ENCODE data around the gene CD44.

CD44 gene

DNA sequence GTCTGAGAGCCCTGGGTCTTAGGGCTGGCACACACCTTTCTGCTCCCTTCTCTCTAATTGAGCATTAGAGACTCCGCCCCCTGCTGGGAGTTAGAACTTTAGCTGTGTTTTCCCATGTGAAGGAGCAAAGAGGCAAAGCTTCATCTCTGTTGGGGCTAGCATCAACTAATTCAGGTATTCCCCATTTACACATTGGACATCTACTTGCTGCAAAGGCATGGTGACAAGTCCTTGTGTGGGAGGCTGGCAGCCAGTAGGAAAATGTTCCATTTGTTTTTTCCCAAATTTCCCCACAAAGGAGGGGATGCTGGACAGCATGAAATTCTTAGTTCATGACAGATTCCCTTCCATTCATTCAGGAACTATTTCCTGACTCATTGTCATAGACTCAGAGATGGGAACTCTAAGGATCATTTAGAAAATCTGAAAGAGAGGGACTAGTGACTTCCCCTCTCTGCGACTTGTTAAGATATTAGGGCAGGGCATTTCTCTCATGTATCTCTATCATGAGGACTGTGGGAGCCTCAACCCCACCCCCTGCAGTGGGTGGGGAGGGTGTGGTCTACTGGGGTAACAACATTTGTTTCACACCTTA lies 3.6 kb downstream of the CD44 start:
- peak overlapping the region; percentile 62 for H3K9ac ChIP-seq (ENCODE audit: low read depth, low read length)
- no peaks in the 10 kb centered on the region for H3K9me3 ChIP-seq (replicated peaks; ENCODE audit: low read length)
- peak overlapping the region; percentile 91 for H3K4me2 ChIP-seq (ENCODE audit: low read length)
- no peaks in the 10 kb centered on the region for H3K27me3 ChIP-seq (ENCODE audit: control insufficient read depth, insufficient read depth, low read length)
- H3K4me3 ChIP-seq (ENCODE audit: low read length) = peak overlapping the region; percentile 37
- peaks cover 28% of the 10 kb centered on the region for H3K36me3 ChIP-seq (ENCODE audit: insufficient read depth, low read length)
- H3K4me1 ChIP-seq (ENCODE audit: control insufficient read depth, insufficient read depth, low read length) = peaks cover 69% of the 10 kb centered on the region

DNA sequence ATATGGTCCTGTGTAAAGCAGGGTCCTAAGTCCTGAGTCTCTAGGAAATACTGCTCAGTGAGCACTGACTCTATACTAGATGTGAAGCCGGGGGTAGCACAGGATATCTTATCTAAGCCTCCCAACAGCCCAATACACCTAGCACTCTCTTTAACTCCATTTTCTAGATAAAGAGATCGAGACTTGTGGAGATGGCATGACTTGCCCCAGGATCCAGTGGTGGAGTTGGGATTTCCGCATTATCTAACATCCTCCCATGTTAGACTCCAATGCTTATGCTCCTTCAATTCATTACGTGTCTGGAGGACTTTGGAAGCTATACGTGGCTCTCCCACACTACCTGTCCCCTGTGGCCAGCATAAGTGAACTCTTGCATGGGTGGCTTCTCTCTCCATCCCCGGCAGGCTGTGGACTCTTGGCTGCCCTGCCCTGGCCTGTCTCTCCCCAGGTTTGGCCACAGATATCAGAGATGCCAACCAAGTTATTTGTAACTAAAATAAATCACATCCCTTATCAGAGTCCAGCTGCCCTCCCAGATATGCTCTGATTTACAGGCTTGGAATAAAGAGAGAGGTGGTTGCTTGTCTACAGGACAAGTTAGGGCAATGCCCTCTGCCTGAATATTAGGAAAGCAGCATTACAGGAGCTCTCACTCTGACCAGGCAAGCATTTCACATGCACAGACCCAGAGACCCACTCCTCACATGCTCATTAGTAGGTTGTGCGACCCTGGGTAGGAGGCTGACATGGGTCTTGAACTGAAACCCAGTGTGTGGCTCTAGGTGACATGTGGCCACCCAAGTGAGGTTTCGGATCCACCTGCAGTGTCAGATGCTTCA lies 4.5 kb downstream of the CD44 start:
- Histone ChIP-seq H3K4me1 (ENCODE audit: control insufficient read depth, insufficient read depth, low read length) (peaks cover 61% of the 10 kb centered on the region), H3K9me3 (replicated peaks; ENCODE audit: low read length) (no peaks in the 10 kb centered on the region), H3K36me3 (ENCODE audit: insufficient read depth, low read length) (peaks cover 34% of the 10 kb centered on the region), H3K4me3 (ENCODE audit: low read length) (peak overlapping the region; percentile 55), H3K4me2 (ENCODE audit: low read length) (peak overlapping the region; percentile 91), H3K27me3 (ENCODE audit: control insufficient read depth, insufficient read depth, low read length) (no peaks in the 10 kb centered on the region), H3K9ac (ENCODE audit: low read depth, low read length) (peak overlapping the region; percentile 62)

DNA sequence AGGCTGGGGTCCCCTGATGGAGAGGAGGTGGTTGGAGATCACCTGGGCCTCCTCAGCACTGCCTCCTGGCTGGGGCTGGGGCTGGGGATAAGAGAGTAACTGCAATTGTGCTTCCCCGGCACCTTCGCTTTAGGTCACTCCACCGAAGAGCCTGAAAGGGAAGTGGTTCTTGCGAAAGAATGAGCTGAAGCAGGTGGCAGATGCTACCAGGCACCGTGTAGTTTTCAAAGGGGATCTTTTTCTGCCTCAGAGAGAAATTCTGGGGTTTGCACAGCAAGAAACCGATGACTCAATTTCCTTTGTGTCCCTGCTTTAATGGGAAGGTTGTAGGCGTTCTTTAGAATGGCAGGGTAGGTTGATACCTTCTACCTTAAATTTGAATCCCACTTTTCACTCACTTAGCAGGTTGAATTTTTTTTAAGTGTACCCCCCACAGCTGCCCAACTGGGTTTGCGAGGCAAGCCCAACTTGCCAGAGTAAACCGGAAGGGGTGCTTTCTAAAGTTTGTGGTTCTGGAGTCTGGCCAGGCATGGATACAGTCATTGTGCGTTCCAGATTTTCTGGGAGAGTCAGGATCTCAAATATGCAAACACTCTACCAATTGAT lies 5.3 kb downstream of the CD44 start:
- H3K4me1 ChIP-seq (ENCODE audit: control insufficient read depth, insufficient read depth, low read length) = peaks cover 58% of the 10 kb centered on the region
- no peaks in the 10 kb centered on the region for H3K27me3 ChIP-seq (ENCODE audit: control insufficient read depth, insufficient read depth, low read length)
- H3K4me2 ChIP-seq (ENCODE audit: low read length) = peak overlapping the region; percentile 91
- H3K9me3 ChIP-seq (replicated peaks; ENCODE audit: low read length) = no peaks in the 10 kb centered on the region
- peak overlapping the region; percentile 62 for H3K9ac ChIP-seq (ENCODE audit: low read depth, low read length)
- H3K36me3 ChIP-seq (ENCODE audit: insufficient read depth, low read length) = peaks cover 40% of the 10 kb centered on the region
- peak overlapping the region; percentile 55 for H3K4me3 ChIP-seq (ENCODE audit: low read length)

DNA sequence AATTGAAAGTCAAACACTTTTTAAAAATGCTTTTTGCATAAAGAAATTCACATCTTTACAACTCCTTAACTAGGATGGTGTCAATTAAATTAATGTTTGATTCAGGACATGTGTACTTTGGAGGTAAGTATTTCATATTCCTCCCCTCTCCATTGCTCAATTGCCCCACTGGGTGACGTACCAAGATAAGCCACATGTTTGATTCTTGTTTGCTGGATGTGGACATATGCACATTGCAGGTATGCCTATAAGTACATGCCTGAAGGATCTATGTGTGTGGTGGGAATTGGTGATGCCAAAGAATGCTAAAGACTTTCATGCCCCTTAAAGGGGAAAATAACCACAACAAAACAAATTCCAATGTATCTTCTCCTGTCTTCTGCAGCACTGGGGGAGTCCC lies 5.8 kb downstream of the CD44 start:
- Histone ChIP-seq H3K9ac (ENCODE audit: low read depth, low read length) (peak overlapping the region; percentile 62), H3K9me3 (replicated peaks; ENCODE audit: low read length) (no peaks in the 10 kb centered on the region), H3K4me3 (ENCODE audit: low read length) (peak overlapping the region; percentile 1), H3K27me3 (ENCODE audit: control insufficient read depth, insufficient read depth, low read length) (no peaks in the 10 kb centered on the region), H3K4me1 (ENCODE audit: control insufficient read depth, insufficient read depth, low read length) (peaks cover 58% of the 10 kb centered on the region), H3K4me2 (ENCODE audit: low read length) (peak overlapping the region; percentile 91), H3K36me3 (ENCODE audit: insufficient read depth, low read length) (peaks cover 41% of the 10 kb centered on the region)

DNA sequence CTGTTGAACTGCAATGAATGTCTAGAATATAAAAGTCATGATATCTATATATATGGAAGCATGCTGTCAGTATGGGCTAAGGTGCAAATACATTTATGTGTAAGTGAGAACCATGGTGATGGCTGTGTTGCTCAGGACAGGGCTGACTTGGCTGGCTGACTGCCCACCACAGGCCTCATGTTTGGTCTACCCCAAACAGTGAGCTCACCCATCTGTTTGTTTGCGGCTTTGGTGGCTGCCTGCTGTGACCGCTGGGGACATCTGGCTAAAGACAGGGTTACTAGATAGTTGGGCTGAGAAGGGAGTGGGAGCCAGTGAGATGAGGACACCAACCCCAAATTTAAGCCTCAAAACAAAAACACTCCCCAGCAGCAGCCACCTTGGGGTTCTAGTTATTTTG lies 6.3 kb downstream of the CD44 start:
- no peaks in the 10 kb centered on the region for H3K9me3 ChIP-seq (replicated peaks; ENCODE audit: low read length)
- H3K36me3 ChIP-seq (ENCODE audit: insufficient read depth, low read length) = peaks cover 45% of the 10 kb centered on the region
- H3K4me2 ChIP-seq (ENCODE audit: low read length) = peak overlapping the region; percentile 91
- H3K4me1 ChIP-seq (ENCODE audit: control insufficient read depth, insufficient read depth, low read length) = peaks cover 58% of the 10 kb centered on the region
- no peaks in the 10 kb centered on the region for H3K27me3 ChIP-seq (ENCODE audit: control insufficient read depth, insufficient read depth, low read length)
- H3K4me3 ChIP-seq (ENCODE audit: low read length) = peak overlapping the region; percentile 1
- H3K9ac ChIP-seq (ENCODE audit: low read depth, low read length) = peak overlapping the region; percentile 62

DNA sequence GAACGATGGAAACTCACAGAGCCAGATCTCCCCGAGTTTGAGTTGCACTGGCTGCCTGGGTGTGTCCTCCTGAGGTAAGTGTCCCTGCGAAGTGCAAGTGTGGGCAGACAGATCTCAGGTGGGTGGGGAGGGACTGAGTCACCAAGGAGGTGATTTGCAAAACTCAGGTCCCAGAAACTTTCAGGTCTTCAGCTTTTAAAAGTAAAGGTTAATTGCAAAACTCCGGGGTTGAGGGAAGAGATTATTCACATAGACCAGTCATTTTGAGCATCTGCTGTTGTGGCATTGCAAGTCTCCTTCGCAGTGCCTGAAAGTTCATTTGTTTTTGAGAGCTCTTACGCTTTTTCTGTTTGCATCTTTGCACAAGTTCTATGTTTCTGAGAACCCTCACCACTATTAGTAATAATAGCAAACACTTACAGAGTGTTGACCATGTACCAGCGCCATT lies 7.1 kb downstream of the CD44 start:
- H3K4me2 ChIP-seq (ENCODE audit: low read length) = no peak overlapping the region
- peaks cover 64% of the 10 kb centered on the region for H3K4me1 ChIP-seq (ENCODE audit: control insufficient read depth, insufficient read depth, low read length)
- H3K36me3 ChIP-seq (ENCODE audit: insufficient read depth, low read length) = peaks cover 52% of the 10 kb centered on the region
- H3K27me3 ChIP-seq (ENCODE audit: control insufficient read depth, insufficient read depth, low read length) = no peaks in the 10 kb centered on the region
- H3K4me3 ChIP-seq (ENCODE audit: low read length) = no peak overlapping the region
- H3K9me3 ChIP-seq (replicated peaks; ENCODE audit: low read length) = no peaks in the 10 kb centered on the region
- no peak overlapping the region for H3K9ac ChIP-seq (ENCODE audit: low read depth, low read length)

DNA sequence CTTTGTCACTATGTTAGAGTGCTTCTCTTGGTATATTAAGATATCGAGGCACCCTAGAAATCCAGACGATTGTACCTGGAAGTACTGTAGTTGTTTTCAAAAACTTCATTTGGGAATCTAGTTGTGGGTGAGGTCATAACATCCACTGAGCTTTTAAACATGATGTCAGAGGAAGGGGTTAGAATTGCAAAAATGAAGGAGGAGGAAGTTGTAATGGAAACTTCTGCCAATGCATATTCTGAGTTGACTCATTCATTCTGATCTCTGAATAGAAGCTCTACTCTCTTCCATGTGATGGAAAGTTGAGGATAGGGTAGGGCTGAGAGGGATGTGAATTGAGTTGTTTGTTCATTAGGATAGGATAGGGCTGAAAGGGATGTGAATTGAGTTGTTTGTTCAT lies 7.7 kb downstream of the CD44 start:
- peaks cover 66% of the 10 kb centered on the region for H3K4me1 ChIP-seq (ENCODE audit: control insufficient read depth, insufficient read depth, low read length)
- H3K27me3 ChIP-seq (ENCODE audit: control insufficient read depth, insufficient read depth, low read length) = no peaks in the 10 kb centered on the region
- H3K9ac ChIP-seq (ENCODE audit: low read depth, low read length) = no peak overlapping the region
- no peak overlapping the region for H3K4me2 ChIP-seq (ENCODE audit: low read length)
- H3K36me3 ChIP-seq (ENCODE audit: insufficient read depth, low read length) = peaks cover 56% of the 10 kb centered on the region
- no peak overlapping the region for H3K4me3 ChIP-seq (ENCODE audit: low read length)
- H3K9me3 ChIP-seq (replicated peaks; ENCODE audit: low read length) = no peaks in the 10 kb centered on the region

DNA sequence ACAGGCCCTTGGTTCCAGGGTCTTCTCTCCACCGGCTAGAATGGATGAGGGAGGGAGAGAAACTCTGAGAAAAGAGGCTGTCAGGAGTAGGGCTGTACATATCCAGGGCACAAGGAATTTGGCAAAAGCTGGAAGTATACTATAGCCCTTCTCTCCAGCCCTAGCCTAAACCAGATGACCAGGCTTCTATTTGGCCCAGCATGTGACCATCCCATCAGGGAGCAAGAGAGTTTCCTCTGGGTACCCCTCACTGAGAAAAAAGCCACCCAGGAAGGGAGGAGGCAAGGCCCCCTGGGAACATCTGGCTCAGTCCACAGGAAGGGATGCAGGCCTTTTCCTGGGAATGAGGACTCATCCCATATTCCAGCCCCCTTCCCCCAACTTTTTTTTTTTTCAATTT lies 8.3 kb downstream of the CD44 start:
- Histone ChIP-seq H3K4me3 (ENCODE audit: low read length) (no peak overlapping the region), H3K4me1 (ENCODE audit: control insufficient read depth, insufficient read depth, low read length) (peaks cover 65% of the 10 kb centered on the region), H3K36me3 (ENCODE audit: insufficient read depth, low read length) (peaks cover 61% of the 10 kb centered on the region), H3K9ac (ENCODE audit: low read depth, low read length) (no peak overlapping the region), H3K4me2 (ENCODE audit: low read length) (no peak overlapping the region), H3K27me3 (ENCODE audit: control insufficient read depth, insufficient read depth, low read length) (no peaks in the 10 kb centered on the region), H3K9me3 (replicated peaks; ENCODE audit: low read length) (no peaks in the 10 kb centered on the region)

DNA sequence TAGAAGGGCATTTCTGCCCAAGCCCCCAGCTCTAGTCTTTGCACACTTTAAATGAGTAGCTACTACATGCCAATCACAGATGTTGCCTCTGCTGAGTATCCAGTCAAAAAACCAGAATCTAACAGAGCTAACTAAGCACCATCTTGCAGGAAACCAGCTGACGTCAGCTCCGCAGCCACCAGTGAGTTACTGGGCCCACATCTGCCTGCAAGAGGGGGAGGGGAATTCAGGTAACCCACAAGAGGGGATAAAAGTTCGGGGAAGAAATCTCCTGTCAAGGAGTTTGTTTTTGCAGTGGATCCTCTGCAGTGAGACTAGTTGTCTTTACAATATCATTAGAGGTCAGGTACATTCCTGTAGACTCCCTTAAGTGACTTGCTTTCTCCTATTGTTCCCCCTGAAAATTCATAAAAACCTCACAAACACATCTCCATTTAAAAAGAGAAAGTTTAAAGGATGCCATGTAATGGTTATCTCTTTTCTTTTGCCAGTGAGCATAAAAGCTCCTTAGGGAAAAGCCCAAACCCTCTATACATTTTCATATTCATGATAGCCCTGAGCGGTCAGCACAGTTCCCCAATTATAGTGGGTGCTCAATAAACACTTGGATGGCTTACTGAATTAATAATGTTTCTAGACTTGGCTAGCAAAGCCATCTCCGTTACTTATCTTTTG lies 9.3 kb downstream of the CD44 start:
- H3K4me1 ChIP-seq (ENCODE audit: control insufficient read depth, insufficient read depth, low read length) = peaks cover 56% of the 10 kb centered on the region
- no peaks in the 10 kb centered on the region for H3K27me3 ChIP-seq (ENCODE audit: control insufficient read depth, insufficient read depth, low read length)
- no peak overlapping the region for H3K4me3 ChIP-seq (ENCODE audit: low read length)
- H3K9ac ChIP-seq (ENCODE audit: low read depth, low read length) = no peak overlapping the region
- no peak overlapping the region for H3K4me2 ChIP-seq (ENCODE audit: low read length)
- H3K36me3 ChIP-seq (ENCODE audit: insufficient read depth, low read length) = peaks cover 68% of the 10 kb centered on the region
- no peaks in the 10 kb centered on the region for H3K9me3 ChIP-seq (replicated peaks; ENCODE audit: low read length)

DNA sequence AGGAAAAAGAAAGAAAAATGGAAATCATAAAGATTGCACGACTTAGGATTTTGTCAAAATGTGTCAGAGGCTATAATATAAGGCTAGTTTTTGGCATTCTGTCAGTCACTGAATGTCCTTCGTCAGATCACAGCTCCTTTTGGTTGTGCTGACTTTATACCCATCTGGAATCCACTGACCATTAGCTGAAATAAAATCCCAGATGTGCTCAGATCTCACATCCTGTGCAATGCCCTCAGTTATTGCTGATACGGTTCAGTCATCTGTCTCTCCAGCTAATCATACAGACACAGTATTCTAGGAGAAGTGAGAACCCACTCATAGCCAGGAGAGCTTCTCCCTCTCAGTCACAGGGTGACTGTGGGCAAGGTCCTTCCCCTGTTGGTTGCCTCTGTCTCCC lies 11.5 kb downstream of the CD44 start:
- H3K9me3 ChIP-seq (replicated peaks; ENCODE audit: low read length) = no peaks in the 10 kb centered on the region
- H3K4me1 ChIP-seq (ENCODE audit: control insufficient read depth, insufficient read depth, low read length) = peaks cover 39% of the 10 kb centered on the region
- peaks cover 83% of the 10 kb centered on the region for H3K36me3 ChIP-seq (ENCODE audit: insufficient read depth, low read length)
- H3K27me3 ChIP-seq (ENCODE audit: control insufficient read depth, insufficient read depth, low read length) = no peaks in the 10 kb centered on the region
- H3K4me3 ChIP-seq (ENCODE audit: low read length) = no peak overlapping the region
- no peak overlapping the region for H3K9ac ChIP-seq (ENCODE audit: low read depth, low read length)
- H3K4me2 ChIP-seq (ENCODE audit: low read length) = no peak overlapping the region

DNA sequence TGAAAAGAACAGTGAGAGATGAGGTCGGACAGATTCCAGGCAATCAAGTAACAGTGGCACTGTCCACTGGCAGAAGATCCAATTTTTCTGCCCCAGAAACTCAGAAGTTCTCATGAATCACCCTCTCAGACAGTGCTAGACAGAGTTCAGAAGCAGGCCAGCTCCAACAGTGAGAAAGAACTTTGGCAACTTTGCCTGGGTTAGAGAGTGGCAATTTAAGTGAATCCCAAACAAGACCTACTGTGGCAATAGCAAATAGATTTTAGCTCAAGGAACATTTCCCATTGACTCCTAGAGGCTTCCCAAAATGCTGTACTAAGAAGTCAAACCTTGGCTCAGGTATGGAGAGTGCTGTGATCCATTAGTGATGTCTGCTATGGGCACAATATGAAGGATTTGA lies 12.3 kb downstream of the CD44 start:
- no peak overlapping the region for H3K9ac ChIP-seq (ENCODE audit: low read depth, low read length)
- no peaks in the 10 kb centered on the region for H3K27me3 ChIP-seq (ENCODE audit: control insufficient read depth, insufficient read depth, low read length)
- H3K4me3 ChIP-seq (ENCODE audit: low read length) = no peak overlapping the region
- H3K9me3 ChIP-seq (replicated peaks; ENCODE audit: low read length) = no peaks in the 10 kb centered on the region
- peaks cover 31% of the 10 kb centered on the region for H3K4me1 ChIP-seq (ENCODE audit: control insufficient read depth, insufficient read depth, low read length)
- no peak overlapping the region for H3K4me2 ChIP-seq (ENCODE audit: low read length)
- peaks cover 80% of the 10 kb centered on the region for H3K36me3 ChIP-seq (ENCODE audit: insufficient read depth, low read length)

Measured in skeletal muscle satellite cell (primary cell).